CD8-positive, alpha-beta memory T cell (primary cell): ENCODE results near the gene GOLGA8B. TPM values are rescaled to one million over a fixed set of nuclear protein-coding genes. Genes with fewer than 3 reads are reported as not detected.

Experiments
- CTCF ChIA-PET: fragments of 350-600 bp; sonication (Branson Sonifier 250); formaldehyde crosslinking; loops from one replicate; lab custom pipeline; 2021; ENCODE audit warnings: antibody characterized with exemption; lab: Charles Lee
- POLR2A ChIA-PET: fragments of 350-600 bp; sonication (Branson Sonifier 250); formaldehyde crosslinking; loops from one replicate; lab custom pipeline; 2021; ENCODE audit warnings: antibody characterized with exemption; lab: Charles Lee
- DNase-seq, 5 donors: peaks; one replicate each; pipeline versions ENCODE4 v3.0.0 to v3.0.0-alpha.2; 2020 to 2022; ENCODE audit warnings: mixed read lengths in 1 of 5
- H3K27ac ChIP-seq: one replicate; pipeline ENCODE4 v1.7.0; 2013; ENCODE audit warnings: low read depth, mild to moderate bottlenecking, low read length, moderate library complexity
- H3K27me3 ChIP-seq: 2 replicates; pipeline ENCODE4 v1.7.0; 2013; ENCODE audit warnings: low read length, mild to moderate bottlenecking; ENCODE audit not compliant: insufficient read depth, poor library complexity, severe bottlenecking
- H3K36me3 ChIP-seq: 2 replicates; pipeline ENCODE4 v1.7.0; 2013; ENCODE audit warnings: mild to moderate bottlenecking, low read length, moderate library complexity; ENCODE audit not compliant: insufficient read depth
- H3K4me1 ChIP-seq: 2 replicates; pipeline ENCODE4 v1.7.0; 2013; ENCODE audit warnings: mild to moderate bottlenecking, low read length, moderate library complexity; ENCODE audit not compliant: insufficient read depth
- H3K4me3 ChIP-seq: 2 replicates; pipeline ENCODE4 v1.7.0; 2013; ENCODE audit warnings: mild to moderate bottlenecking, low read length
- H3K9me3 ChIP-seq: 2 replicates; pipeline ENCODE4 v1.7.0; 2013; ENCODE audit warnings: mild to moderate bottlenecking, low read length
- H3K27ac Mint-ChIP-seq, 8 donors: one replicate each; pipeline ENCODE4 v1.8.0; 2020 to 2021; ENCODE audit warnings: mixed read lengths in 8 of 8, mild to moderate bottlenecking in 6 of 8, inconsistent platforms in 3 of 8, moderate library complexity in 3 of 8
- H3K27me3 Mint-ChIP-seq, 2 donors: one replicate each; pipeline ENCODE4 v1.8.0; 2020 to 2021; ENCODE audit warnings: mixed read lengths in 2 of 2, mild to moderate bottlenecking in 1 of 2, moderate library complexity in 1 of 2
- H3K36me3 Mint-ChIP-seq, 3 donors: one replicate each; pipeline ENCODE4 v1.8.0; 2020 to 2021; ENCODE audit warnings: mixed read lengths in 3 of 3, inconsistent platforms in 1 of 3, mild to moderate bottlenecking in 1 of 3
- H3K4me1 Mint-ChIP-seq, 3 donors: one replicate each; pipeline ENCODE4 v1.8.0; 2020 to 2021; ENCODE audit warnings: mixed read lengths in 3 of 3, inconsistent platforms in 1 of 3, mild to moderate bottlenecking in 1 of 3
- H3K4me3 Mint-ChIP-seq, 7 donors: one replicate each; pipeline ENCODE4 v1.8.0; 2020 to 2021; ENCODE audit warnings: mixed read lengths in 7 of 7, mild to moderate bottlenecking in 6 of 7, moderate library complexity in 4 of 7, inconsistent platforms in 2 of 7
- H3K9me3 Mint-ChIP-seq, 5 donors: one replicate each; pipeline ENCODE4 v1.8.0; 2020 to 2022; ENCODE audit warnings: mixed read lengths in 5 of 5, mild to moderate bottlenecking in 3 of 5, moderate library complexity in 2 of 5, inconsistent platforms in 1 of 5
- polyA plus RNA-seq: library from polyadenylated mRNA; unstranded; fragments of 300-500 nt; fragmentation: Illumina TruSeq; gene quantifications from one replicate; pipeline ENCODE4 v1.2.3, GENCODE V29; 2021
- total RNA-seq, 2 experiments: library from RNA; stranded (reverse); gene quantifications; one replicate each; pipeline ENCODE4 v1.2.3, GENCODE V29; 2021

The GOLGA8B gene
- total and polyA plus RNA-seq, 3 experiments from 2014 or later = 4.7 to 136 (median 132) TPM

- no peak overlapping the region for H3K27ac Mint-ChIP-seq
- H3K4me1 Mint-ChIP-seq = no peaks in the 10 kb centered on the region
- H3K9me3 Mint-ChIP-seq = no peaks in the 10 kb centered on the region
- Histone ChIP-seq H3K4me3 (no peak overlapping the region), H3K4me1 (no peaks in the 10 kb centered on the region), H3K9me3 (no peaks in the 10 kb centered on the region), H3K27me3 (peaks cover 3% of the 10 kb centered on the region), H3K27ac (no peak overlapping the region), H3K36me3 (no peaks in the 10 kb centered on the region)
- ChIA-PET CTCF (no interaction called here), POLR2A (no interaction called here)
- H3K36me3 Mint-ChIP-seq = no peaks in the 10 kb centered on the region
- H3K4me3 Mint-ChIP-seq = no peak overlapping the region
- no peak for DNase-seq
- peaks cover 9 to 61% of the 10 kb centered on the region in 2 donors for H3K27me3 Mint-ChIP-seq
These were observed 34.6 kb upstream of the GOLGA8B start for GRCh38 chr15:34618073-34618472.

GRCh38 chr15:34616613-34617012 lies 33.2 kb upstream of the GOLGA8B start:
- Histone ChIP-seq H3K27me3 (peaks cover 3% of the 10 kb centered on the region), H3K36me3 (no peaks in the 10 kb centered on the region), H3K4me1 (no peaks in the 10 kb centered on the region), H3K9me3 (no peaks in the 10 kb centered on the region), H3K27ac (no peak overlapping the region), H3K4me3 (no peak overlapping the region)
- no peak overlapping the region for H3K27ac Mint-ChIP-seq
- peaks cover 11 to 59% of the 10 kb centered on the region in 2 donors for H3K27me3 Mint-ChIP-seq
- CTCF ChIA-PET = no interaction called here
- DNase-seq = no peak
- H3K9me3 Mint-ChIP-seq = no peaks in the 10 kb centered on the region
- H3K36me3 Mint-ChIP-seq = no peaks in the 10 kb centered on the region
- H3K4me3 Mint-ChIP-seq = no peak overlapping the region
- H3K4me1 Mint-ChIP-seq = no peaks in the 10 kb centered on the region
- POLR2A ChIA-PET = no interaction called here

- no peak overlapping the region for H3K4me3 Mint-ChIP-seq
- H3K27me3 Mint-ChIP-seq = peaks cover 5 to 52% of the 10 kb centered on the region in 2 donors
- no peaks in the 10 kb centered on the region for H3K27me3 ChIP-seq
- H3K27ac ChIP-seq = no peak overlapping the region
- ChIA-PET CTCF (no interaction called here), POLR2A (no interaction called here)
- no peak overlapping the region for H3K27ac Mint-ChIP-seq
- H3K9me3 ChIP-seq = no peaks in the 10 kb centered on the region
- H3K9me3 Mint-ChIP-seq = no peaks in the 10 kb centered on the region
- no peaks in the 10 kb centered on the region for H3K36me3 ChIP-seq
- H3K4me1 Mint-ChIP-seq = peaks cover 7 to 16% (median 13%) of the 10 kb centered on the region in 3 donors
- no peaks in the 10 kb centered on the region for H3K36me3 Mint-ChIP-seq
- no peak overlapping the region for H3K4me3 ChIP-seq
- DNase-seq = no peak
- peaks cover 4% of the 10 kb centered on the region for H3K4me1 ChIP-seq
These were observed 30.5 kb upstream of the GOLGA8B start for GRCh38 chr15:34613997-34614396.

- Mint-ChIP-seq H3K27me3 (peaks cover 5 to 48% of the 10 kb centered on the region in 2 donors), H3K4me1 (peaks cover 7 to 16% (median 13%) of the 10 kb centered on the region in 3 donors), H3K9me3 (no peaks in the 10 kb centered on the region), H3K27ac (no peak overlapping the region), H3K4me3 (no peak overlapping the region), H3K36me3 (no peaks in the 10 kb centered on the region)
- H3K36me3 ChIP-seq = no peaks in the 10 kb centered on the region
- H3K27me3 ChIP-seq = no peaks in the 10 kb centered on the region
- H3K4me1 ChIP-seq = peaks cover 4% of the 10 kb centered on the region
- no peak overlapping the region for H3K27ac ChIP-seq
- no peak for DNase-seq
- POLR2A ChIA-PET = no interaction called here
- CTCF ChIA-PET = no interaction called here
- no peak overlapping the region for H3K4me3 ChIP-seq
- no peaks in the 10 kb centered on the region for H3K9me3 ChIP-seq
These were observed 29.9 kb upstream of the GOLGA8B start for GRCh38 chr15:34613301-34613700.

GRCh38 chr15:34610354-34610753 lies 26.9 kb upstream of the GOLGA8B start:
- no peaks in the 10 kb centered on the region for H3K36me3 ChIP-seq
- H3K9me3 Mint-ChIP-seq = no peaks in the 10 kb centered on the region
- H3K4me1 ChIP-seq = peaks cover 4% of the 10 kb centered on the region
- DNase-seq = peak in 1 of 5 donors; percentile 5
- H3K27ac ChIP-seq = no peak overlapping the region
- peaks cover 7 to 16% (median 13%) of the 10 kb centered on the region in 3 donors for H3K4me1 Mint-ChIP-seq
- H3K4me3 ChIP-seq = no peak overlapping the region
- peak overlapping the region in 1 of 7 donors; percentile 16 for H3K4me3 Mint-ChIP-seq
- CTCF ChIA-PET = no interaction called here
- POLR2A ChIA-PET = no interaction called here
- peak overlapping the region in 2 of 8 donors; percentile 25 to 83 for H3K27ac Mint-ChIP-seq
- H3K27me3 Mint-ChIP-seq = peaks cover 8 to 51% of the 10 kb centered on the region in 2 donors
- no peaks in the 10 kb centered on the region for H3K9me3 ChIP-seq
- no peaks in the 10 kb centered on the region for H3K27me3 ChIP-seq
- no peaks in the 10 kb centered on the region for H3K36me3 Mint-ChIP-seq

GRCh38 chr15:34609102-34610057 lies 25.9 kb upstream of the GOLGA8B start:
- no peak overlapping the region for H3K27ac ChIP-seq
- H3K36me3 ChIP-seq = no peaks in the 10 kb centered on the region
- Mint-ChIP-seq H3K27me3 (peaks cover 9 to 55% of the 10 kb centered on the region in 2 donors), H3K27ac (peak overlapping the region in 3 of 8 donors; percentile 1 to 44 (median 38)), H3K4me3 (peak overlapping the region in 5 of 7 donors; percentile 23 to 49 (median 30)), H3K36me3 (no peaks in the 10 kb centered on the region), H3K9me3 (no peaks in the 10 kb centered on the region), H3K4me1 (peaks cover 7 to 16% (median 13%) of the 10 kb centered on the region in 3 donors)
- no peaks in the 10 kb centered on the region for H3K9me3 ChIP-seq
- H3K4me1 ChIP-seq = peaks cover 4% of the 10 kb centered on the region
- ChIA-PET CTCF (no interaction called here), POLR2A (no interaction called here)
- peak in 1 of 5 donors; percentile 11 for DNase-seq
- no peak overlapping the region for H3K4me3 ChIP-seq
- H3K27me3 ChIP-seq = peaks cover 2% of the 10 kb centered on the region

- peaks cover 15 to 59% of the 10 kb centered on the region in 2 donors for H3K27me3 Mint-ChIP-seq
- no peak overlapping the region for H3K27ac Mint-ChIP-seq
- CTCF ChIA-PET = no interaction called here
- H3K9me3 ChIP-seq = no peaks in the 10 kb centered on the region
- H3K4me1 ChIP-seq = peaks cover 4% of the 10 kb centered on the region
- H3K27ac ChIP-seq = no peak overlapping the region
- peaks cover 0 to 2% (median 0%) of the 10 kb centered on the region in 5 donors for H3K9me3 Mint-ChIP-seq
- H3K27me3 ChIP-seq = peaks cover 3% of the 10 kb centered on the region
- H3K4me1 Mint-ChIP-seq = peaks cover 7 to 16% (median 13%) of the 10 kb centered on the region in 3 donors
- H3K36me3 ChIP-seq = no peaks in the 10 kb centered on the region
- no peaks in the 10 kb centered on the region for H3K36me3 Mint-ChIP-seq
- DNase-seq = no peak
- no peak overlapping the region for H3K4me3 ChIP-seq
- POLR2A ChIA-PET = no interaction called here
- no peak overlapping the region for H3K4me3 Mint-ChIP-seq
These were observed 25.1 kb upstream of the GOLGA8B start for GRCh38 chr15:34608517-34608916.

- peaks cover 4% of the 10 kb centered on the region for H3K4me1 ChIP-seq
- peaks cover 0 to 5% (median 0%) of the 10 kb centered on the region in 5 donors for H3K9me3 Mint-ChIP-seq
- H3K4me1 Mint-ChIP-seq = peaks cover 7 to 16% (median 13%) of the 10 kb centered on the region in 3 donors
- POLR2A ChIA-PET = no interaction called here
- no peaks in the 10 kb centered on the region for H3K9me3 ChIP-seq
- H3K27ac Mint-ChIP-seq = no peak overlapping the region
- DNase-seq = no peak
- no peaks in the 10 kb centered on the region for H3K36me3 ChIP-seq
- H3K4me3 Mint-ChIP-seq = no peak overlapping the region
- no peak overlapping the region for H3K4me3 ChIP-seq
- peaks cover 3% of the 10 kb centered on the region for H3K27me3 ChIP-seq
- CTCF ChIA-PET = no interaction called here
- no peak overlapping the region for H3K27ac ChIP-seq
- H3K27me3 Mint-ChIP-seq = peaks cover 19 to 57% of the 10 kb centered on the region in 2 donors
- H3K36me3 Mint-ChIP-seq = no peaks in the 10 kb centered on the region
These were observed 24.4 kb upstream of the GOLGA8B start for GRCh38 chr15:34607832-34608231.
